GM21390 (cell line): Measurements from ENCODE around the gene TMOD1.
A peak's percentile ranks its signal among the peaks of the same experiment; 100 is the strongest.
"Not testable (repeated sequence)": the region's sequence is repeated elsewhere in the genome, so short reads cannot be mapped to it uniquely, and the experiment has no call there.

Source experiments
- ATAC-seq: cut with Tn5 transposase; IDR thresholded peaks from one replicate; pipeline ENCODE4 v1.9.1; 2021; ENCODE audit not compliant: unreplicated experiment

TMOD1 gene

DNA sequence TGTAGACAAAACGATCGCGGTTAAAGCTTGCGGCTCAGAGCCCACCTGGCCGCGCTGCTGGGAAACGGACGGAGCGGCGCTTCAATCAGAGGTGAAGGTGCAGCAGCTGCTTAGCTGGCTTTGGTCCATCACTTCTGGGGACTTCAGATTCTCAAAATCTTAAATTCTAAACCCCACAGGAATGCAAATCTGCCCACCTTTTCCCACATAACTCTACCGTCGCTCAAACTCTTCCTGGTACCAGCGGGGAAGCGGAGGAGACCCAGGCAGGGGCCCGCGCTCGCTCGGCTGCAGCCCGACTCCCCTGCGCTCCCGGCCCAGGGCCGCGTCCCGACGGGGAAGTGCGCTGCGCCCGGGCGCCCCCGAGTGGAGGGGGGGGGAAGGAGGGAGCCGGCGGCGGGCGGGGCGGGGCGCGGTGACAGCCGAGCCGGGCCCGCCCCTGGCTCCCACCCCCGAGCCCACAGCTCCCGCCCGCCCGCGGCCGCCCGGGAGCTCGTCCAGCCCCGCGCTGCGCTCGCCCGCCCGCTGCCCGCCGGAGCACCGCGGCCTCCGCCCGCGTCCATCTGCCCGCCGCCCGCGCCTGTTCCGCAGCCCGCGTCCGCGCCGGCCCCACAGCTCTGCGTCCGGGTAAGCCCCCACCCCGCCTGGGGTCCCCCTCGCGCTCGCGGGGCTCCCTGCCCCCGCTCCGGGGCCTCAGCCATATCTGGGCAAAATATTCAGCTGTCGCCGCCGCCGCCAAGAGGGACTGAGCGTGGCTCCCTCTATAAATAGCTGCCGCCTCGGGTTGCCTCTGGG lies at the start of gene TMOD1:
Gene TMOD1, plus strand, starts transcription at position 490 of the 795 bp plus-strand sequence. CDS start 22,523 bp downstream, outside the sequence.
- ATAC-seq = peak; percentile 74

DNA sequence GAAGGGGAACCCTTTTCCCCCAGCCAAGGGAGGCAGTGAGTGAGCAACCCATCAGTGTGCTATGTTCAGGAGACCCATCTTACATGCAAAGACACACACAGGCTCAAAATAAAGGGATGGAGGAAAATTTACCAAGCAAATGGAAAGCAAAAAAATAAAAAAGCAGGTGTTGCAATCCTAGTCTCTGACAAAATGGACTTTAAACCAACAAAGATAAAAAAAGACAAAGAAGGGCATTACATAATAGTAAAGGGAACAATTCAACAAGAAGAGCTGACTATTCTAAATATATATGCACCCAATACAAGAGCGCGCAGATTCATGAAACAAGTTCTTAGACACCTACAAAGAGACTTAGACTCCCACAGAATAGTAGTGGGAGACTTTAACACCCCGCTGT lies 47.9 kb upstream of the TMOD1 start:
- ATAC-seq = not testable (repeated sequence)

DNA sequence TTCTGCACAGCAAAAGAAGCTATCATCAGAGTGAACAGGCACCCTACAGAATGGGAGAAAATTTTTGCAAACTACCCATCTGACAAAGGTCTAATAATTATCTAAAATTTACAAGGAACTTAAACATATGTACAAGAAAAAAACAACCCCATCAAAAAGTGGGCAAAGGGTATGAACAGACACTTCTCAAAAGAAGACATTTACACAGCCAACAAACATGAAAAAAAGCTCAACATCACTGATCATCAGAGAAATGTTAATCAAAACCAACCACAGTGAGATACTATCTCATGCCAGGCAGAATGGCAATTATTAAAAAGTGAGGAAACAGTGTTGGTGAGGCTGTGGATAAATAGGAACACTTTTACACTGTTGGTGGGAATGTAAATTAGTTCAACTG lies 44.6 kb upstream of the TMOD1 start:
- ATAC-seq = not testable (repeated sequence)

DNA sequence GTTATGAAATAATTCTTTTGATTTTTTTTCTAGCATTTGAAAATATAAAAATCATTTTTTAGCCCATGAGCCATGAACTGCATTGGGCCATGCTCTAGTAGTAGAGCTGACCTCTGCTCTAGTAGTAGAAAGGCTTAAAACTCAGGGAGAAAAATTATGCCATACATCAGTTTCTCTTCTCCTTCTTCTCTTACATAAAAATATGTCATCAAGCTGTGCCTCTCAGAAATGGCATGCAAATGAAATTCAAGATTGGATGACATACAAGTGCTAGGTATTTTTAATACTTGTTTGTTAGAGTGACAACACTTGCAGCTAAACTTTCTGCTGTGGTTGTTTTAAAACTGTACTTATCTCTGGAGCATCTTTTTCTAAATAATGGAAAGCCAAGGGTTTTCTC lies 42.1 kb upstream of the TMOD1 start:
- ATAC-seq = no peak

DNA sequence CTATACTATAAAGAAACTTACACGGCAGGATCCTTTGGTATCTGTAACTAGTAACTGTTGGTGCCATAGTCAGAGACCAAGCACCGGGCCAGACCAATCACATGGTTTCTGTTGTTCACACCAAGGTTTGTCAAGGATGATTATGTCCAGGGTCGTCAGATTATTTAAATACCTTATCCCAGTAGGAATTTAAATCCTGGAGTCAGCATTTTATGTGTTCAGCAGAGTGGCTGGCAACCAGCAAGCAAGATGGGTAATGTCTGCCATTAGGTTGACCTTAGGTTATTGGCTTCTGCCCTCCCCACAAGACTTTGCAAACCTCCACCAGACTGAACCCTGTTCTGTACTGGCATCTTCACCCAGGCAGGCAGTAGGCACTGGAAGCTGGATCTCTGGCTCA lies 39.3 kb upstream of the TMOD1 start:
- ATAC-seq = no peak

DNA sequence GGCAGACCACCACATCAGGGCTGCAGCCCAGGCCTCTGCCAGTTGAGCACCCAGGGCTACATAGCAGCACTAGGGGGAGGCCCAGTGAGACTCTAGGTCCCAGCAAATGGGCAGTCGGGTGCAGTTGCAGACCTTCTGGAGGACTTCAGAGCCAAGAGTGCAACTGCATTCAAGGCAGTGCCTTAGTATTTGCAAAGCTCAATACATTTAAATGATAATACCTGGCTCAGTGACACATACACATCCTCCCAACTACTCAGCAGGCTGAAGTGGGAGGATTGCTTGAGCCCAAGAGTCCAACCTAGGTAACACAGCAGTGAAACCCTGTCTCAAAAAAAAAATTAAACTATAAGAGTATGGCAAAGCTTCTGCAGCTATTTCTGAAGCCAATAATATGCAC lies 38.6 kb upstream of the TMOD1 start:
- no peak for ATAC-seq

DNA sequence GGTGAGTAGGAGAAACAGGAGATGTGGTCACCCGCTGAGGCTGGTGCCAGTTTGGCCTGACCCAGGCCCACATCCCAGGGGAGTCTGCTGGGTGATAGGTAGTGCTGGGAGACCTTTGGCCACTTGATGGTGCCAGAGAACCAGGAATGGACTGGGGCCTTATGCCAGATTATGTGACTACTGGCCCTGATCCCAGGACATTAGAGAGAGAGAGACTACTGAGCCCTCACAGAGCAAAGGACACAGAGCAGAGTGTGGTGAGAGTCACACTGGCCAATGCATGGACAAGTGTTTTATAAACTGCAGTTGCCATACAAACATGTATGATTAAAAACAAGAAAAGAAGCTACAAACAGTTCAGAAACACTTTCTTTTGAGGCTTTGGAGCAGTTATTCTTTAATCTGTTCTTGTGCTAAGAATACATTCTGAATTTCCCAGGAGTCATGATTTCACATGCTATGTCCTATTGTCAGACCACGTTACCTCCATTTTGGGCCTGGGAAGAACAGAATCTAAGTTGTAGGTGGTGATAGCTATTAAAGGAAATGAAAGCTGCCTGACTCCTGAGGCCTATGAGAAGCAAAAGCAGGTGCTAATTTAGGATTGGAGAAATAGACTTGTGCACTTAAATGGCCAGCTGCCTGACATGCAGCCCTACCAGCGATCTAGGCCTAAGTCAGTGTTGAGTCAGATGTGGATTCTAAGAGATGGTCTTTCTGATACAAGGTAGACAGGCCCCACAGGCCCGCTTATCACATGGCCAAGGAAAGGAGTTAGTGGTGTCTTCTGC lies 32.6 kb upstream of the TMOD1 start:
- ATAC-seq = peak; percentile 81

DNA sequence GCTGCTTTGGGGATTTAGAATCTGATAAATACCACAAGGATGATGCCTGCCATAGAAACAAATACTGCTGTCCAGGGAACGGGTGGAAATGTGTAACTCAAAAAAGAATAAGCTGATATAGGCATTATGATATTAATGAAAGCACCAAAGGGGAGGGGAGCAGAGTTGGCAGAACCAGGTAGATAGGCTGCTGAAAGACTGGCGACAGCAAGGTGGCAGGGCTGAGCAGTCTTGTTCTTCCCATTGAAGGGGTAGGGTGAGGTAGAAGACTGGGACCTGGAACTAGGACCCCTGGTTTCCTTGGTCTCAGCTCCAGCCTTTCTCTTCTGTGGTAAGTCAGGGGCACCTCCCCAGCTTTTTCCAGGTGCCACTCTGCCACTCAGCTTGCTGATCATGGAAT lies 31.4 kb upstream of the TMOD1 start:
- ATAC-seq = no peak

DNA sequence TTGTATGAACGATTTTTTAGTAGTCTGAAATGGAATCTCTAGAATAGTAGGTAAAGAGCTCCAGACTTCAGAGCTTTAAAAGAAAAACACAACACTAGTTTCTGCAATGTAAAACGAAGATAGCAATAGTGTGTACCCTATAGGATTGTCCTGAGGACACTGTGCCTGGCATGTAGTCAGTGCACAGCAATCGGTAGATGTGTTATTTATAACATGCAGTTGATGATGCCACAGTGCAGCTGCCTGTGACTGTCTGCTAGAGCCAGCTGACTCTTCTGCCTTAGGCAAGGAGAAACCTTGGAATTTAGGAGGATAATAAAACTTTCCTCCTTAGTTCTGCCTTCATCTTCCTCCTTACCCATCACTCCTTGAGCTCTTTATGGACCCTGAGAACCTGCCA lies 27.7 kb upstream of the TMOD1 start:
- no peak for ATAC-seq

DNA sequence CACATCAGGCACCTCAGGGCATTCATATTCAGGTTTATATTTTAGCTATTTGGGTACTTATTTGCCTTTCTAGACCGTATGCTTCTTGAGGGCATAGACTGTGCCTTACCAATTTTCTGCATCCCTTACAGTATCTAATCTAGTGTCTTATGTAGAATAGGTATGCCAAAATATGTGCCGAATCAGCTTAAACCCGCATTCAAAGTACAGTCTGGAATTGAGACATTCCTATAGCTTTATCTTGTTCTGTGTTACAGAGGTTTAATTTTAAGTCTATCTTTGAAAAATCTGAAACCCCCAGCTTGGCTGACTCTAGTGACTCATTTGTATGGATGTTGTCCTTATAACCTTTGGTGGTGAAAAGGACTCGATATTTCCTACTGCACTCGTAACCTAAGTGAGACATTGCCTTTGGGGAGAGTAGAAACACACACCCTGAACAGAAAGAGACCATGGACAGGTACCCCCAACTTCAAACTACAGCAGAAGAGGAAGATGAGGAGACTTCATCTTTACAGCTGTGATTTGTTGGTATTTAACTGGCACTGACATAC lies 27.0 kb upstream of the TMOD1 start:
- no peak for ATAC-seq

DNA sequence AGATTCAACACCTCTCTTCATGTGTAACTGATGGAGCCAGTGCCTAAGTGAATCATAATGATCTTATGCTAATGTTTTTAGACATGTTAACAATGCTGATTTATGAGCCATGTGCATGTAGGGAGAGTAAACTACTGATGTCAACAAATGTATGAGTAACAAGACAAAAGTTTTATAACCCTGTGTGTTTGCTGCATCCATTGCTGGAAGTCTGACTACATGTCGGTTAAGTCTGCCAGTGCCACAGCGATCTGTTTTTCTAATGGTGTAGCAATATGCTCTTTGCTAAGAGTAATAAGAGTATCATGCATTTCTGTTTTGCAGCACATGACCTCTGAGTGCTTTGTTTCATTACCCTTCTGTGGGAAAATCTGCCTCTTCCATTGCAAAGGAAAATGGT lies 26.4 kb upstream of the TMOD1 start:
- no peak for ATAC-seq

DNA sequence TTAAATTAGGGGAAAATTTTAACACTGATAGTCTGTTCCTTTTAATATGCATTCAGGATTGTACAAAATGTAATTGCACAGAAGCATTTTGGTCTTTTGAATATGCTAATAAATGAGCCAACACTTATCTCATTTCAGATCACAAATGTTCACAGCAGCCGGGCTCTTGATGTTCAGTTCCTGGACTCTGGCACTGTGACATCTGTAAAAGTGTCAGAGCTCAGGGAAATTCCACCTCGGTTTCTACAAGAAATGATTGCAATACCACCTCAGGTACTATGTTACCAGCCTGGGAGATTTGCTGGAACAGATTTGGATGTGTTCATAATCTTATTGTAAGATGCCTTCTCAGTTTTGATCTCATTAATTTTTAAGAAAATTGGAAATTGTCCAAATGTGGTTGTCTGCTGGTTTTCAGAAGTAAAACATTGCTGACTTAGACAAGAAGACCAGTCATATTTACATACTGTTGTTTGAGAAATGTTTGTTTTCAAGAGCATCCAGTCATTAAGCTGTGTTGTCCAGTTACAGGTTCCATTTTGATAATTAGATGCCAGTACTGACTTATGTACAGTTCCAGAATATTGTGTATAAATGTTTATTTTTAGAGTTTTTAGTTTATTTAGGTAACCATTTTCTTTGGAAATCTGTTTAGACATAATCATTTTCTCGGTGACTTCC lies 23.0 kb upstream of the TMOD1 start:
- ATAC-seq = no peak

DNA sequence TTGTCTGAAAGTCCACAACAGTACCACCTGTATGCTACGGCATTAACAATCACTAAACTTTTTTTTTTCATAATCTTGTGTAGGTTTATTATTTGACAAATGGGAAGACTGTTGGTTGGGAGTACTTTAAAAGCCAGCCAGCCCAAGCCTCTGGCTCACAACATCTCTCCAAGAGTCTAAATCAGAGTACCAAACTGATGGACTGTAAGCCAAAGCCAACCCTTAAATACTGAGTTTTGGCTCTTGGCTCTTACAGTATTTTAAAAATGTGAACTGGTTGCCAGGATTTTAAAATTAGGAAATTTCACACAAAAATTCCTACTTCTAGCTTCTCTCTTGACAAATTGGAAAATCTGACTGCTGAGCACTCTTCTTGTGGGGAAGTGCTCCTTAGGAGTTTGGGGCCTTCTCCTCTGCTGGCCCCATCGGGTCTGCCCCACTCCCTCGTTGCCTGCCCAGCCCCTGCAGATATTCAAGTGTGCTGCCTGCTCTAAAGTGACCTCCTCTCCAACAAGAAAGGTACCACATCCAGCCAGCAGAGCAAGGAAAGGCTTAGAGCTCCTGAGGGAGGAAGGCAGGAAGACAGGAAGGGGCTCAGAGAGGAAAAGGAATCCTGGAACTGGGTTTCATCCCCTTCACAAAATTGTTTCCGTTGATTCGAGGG lies 21.8 kb upstream of the TMOD1 start:
- ATAC-seq = no peak

DNA sequence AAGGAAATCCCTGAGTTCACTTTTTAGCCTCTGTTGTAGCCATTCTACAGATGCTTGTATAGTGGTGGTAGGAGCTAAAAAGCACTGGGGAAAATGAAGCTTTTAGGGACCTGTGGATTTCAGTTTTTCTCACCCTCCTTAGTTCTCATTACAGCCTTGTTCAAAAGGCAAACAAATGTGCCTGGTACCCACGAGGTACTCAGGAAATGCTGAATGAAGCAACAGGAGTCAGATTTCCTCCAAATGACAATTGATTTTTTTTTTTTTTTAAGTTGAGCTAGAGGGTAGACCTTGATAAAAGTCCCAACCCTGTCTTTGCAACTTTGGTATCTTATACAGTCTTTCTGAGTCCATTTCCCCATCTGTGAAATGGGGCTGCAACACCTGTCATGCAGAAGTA lies 21.3 kb upstream of the TMOD1 start:
- ATAC-seq = no peak

DNA sequence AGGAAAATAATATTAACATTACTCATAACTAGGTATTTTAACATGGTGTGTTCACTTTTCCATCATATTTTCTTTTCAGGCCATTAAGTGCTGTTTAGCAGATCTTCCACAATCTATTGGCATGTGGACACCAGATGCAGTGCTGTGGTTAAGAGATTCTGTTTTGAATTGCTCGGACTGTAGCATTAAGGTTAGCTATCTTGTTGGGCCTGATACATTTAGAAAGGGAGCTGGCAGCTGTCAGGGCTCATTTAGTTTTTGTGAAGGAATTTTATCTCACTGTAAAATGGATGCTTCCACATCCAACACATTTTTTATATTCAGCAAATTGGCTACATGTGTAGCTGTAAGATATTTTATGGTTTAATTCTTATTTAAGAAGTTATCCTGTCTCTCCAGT lies 20.7 kb upstream of the TMOD1 start:
- no peak for ATAC-seq

DNA sequence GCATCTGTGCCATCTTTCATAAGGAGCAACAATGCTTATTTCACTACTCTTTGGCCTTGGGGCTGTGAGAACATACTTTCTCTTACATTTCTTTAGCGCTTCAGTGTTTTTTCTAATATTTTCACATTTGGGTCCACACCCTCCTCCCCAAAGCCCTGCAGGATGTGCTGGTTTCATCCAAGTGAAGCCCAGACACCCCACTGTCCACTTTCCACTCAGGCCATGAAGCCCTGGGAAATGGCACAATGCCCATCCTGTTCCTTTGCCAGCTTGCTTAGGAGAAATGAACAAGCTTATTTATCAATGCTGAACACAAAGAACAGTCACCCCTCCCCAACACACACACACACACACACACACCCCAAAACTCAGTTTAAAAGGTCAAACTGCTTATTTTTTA lies 17.3 kb upstream of the TMOD1 start:
- ATAC-seq = no peak

DNA sequence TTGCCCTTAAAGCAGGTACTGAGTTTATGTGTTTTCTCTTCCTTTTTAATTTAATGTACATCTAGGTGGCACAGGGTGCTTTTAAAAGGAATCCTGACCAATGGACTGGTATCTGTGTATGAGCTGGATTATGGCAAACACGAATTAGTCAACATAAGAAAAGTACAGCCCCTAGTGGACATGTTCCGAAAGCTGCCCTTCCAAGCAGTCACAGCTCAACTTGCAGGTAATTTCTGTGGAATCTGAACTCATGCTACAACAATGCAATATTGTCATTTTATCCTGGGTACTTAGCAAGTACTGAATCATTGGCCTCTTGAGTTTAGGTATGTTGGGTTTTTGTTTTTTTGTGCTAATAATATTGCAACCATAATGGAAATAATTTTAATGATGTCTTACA lies 14.4 kb upstream of the TMOD1 start:
- no peak for ATAC-seq

DNA sequence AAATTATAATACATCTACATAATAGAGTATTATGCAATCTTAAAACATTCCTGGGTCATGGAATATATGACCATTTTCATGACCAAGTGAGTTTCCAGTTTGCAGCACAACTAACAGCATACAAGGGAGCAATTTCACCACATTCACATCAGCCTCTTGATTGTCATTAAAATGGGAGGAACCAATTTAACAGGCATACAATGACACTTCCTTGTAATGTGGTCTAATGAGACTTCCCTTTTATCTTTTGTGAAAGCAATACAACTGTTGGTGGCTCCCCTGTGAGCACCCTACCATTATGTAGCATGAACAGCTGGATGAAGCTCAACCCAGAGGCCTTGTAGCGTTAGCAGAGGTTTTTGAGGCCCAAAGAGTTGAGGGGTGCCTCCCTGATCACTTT lies 13.6 kb upstream of the TMOD1 start:
- no peak for ATAC-seq

DNA sequence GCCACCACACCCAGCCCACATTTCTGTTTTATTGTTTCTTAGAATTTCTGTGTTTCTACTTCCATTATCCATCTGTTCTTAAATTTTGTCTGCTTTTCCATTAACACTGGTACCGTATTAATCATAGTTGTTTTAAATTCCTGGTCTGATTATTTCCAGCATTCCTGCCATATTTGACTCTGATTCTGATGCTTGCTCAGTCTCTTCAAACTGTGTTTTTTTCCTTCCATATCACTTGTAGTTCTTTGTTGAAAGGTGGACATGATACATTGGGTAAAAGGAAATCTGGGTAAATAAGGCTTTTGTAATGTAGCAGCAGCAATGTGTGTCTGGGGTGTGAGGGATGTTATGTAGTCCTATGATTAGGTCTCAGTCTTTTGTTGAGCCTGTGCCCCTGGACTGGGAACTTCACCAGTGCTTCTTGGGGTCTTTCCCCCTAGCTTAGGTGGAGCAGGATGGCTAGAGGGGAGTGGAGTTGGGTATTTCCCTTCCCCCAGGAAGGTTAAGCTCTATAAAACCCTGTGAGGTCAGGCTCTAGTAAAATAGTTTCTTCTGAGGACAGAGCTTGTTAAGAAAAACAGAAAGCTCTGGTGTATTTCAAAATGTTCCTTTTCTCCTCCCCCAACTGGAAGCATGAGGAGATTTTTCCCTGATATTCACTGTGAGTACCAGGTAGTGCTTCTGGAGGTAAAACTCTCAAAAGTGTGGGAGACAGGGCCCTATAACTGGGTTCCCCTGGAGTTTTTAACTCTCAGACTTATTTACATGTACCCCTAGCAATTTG lies 10.1 kb upstream of the TMOD1 start:
- no peak for ATAC-seq
